Liver (tissue), 9 donors: ENCODE results near the gene NCKAP5L. TPM values are rescaled to one million over a fixed set of nuclear protein-coding genes. Genes with fewer than 3 reads are reported as not detected.

Experiments
- DNase-seq: peaks from one replicate; pipeline ENCODE4 v3.0.0-alpha.2; 2017; ENCODE audit warnings: low spot score
- H3K27ac ChIP-seq, 2 donors: one replicate each; pipeline ENCODE4 v1.7.0; 2013; ENCODE audit warnings: inconsistent platforms in 2 of 2, low read length in 2 of 2, control low read depth in 1 of 2, low read depth in 1 of 2, mild to moderate bottlenecking in 1 of 2
- H3K27me3 ChIP-seq, 4 donors: one replicate each; pipeline versions ENCODE4 v1.6.1 to v1.7.0; 2013; ENCODE audit warnings: low read length in 3 of 4, inconsistent platforms in 1 of 4, mild to moderate bottlenecking in 1 of 4, moderate library complexity in 1 of 4; ENCODE audit not compliant: control insufficient read depth in 4 of 4, insufficient read depth in 4 of 4
- H3K36me3 ChIP-seq, 4 donors: one replicate each; pipeline versions ENCODE4 v1.6.1 to v1.7.0; 2013; ENCODE audit warnings: low read length in 3 of 4, mild to moderate bottlenecking in 3 of 4, low read depth in 1 of 4, moderate library complexity in 1 of 4; ENCODE audit not compliant: control insufficient read depth in 4 of 4, insufficient read depth in 3 of 4
- H3K4me1 ChIP-seq, 4 donors: one replicate each; pipeline versions ENCODE4 v1.6.1 to v1.7.0; 2013; ENCODE audit warnings: low read length in 3 of 4, mild to moderate bottlenecking in 3 of 4, moderate library complexity in 1 of 4; ENCODE audit not compliant: control insufficient read depth in 4 of 4, insufficient read depth in 4 of 4
- H3K4me3 ChIP-seq, 3 donors: one replicate each; pipeline versions ENCODE4 v1.6.1 to v1.7.0; 2013; ENCODE audit warnings: low read length in 3 of 3, control low read depth in 1 of 3, low read depth in 1 of 3, mild to moderate bottlenecking in 1 of 3
- H3K9ac ChIP-seq, 2 donors: one replicate each; pipeline ENCODE4 v1.7.0; 2013; ENCODE audit warnings: low read length in 2 of 2, mild to moderate bottlenecking in 2 of 2, moderate library complexity in 2 of 2, control low read depth in 1 of 2, low read depth in 1 of 2
- H3K9me3 ChIP-seq, 4 donors: one replicate each; pipeline versions ENCODE4 v1.6.1 to v1.7.0; 2013; ENCODE audit warnings: low read length in 3 of 4; ENCODE audit not compliant: control insufficient read depth in 4 of 4
- EGR1 ChIP-seq, 2 donors: IDR thresholded peaks; 2 replicates each; pipeline ENCODE4 v1.6.1; 2016 to 2018; ENCODE audit warnings: antibody characterized with exemption in 2 of 2, low read depth in 2 of 2
- FOXA1 ChIP-seq: IDR thresholded peaks from 2 replicates; pipeline ENCODE4 v1.6.1; 2016; ENCODE audit warnings: antibody characterized with exemption
- FOXA2 ChIP-seq: IDR thresholded peaks from 2 replicates; pipeline ENCODE4 v1.6.1; 2016; ENCODE audit warnings: antibody characterized with exemption
- GABPA ChIP-seq, 2 donors: IDR thresholded peaks in 1 of 2; conservative IDR thresholded peaks in 1 of 2; 2 replicates each; pipeline ENCODE4 v1.6.1; 2016; ENCODE audit warnings: antibody characterized with exemption in 2 of 2, mild to moderate bottlenecking in 1 of 2, moderate library complexity in 1 of 2
- HNF4A ChIP-seq, 2 donors: conservative IDR thresholded peaks; 2 replicates each; pipeline ENCODE4 v1.6.1; 2016; ENCODE audit warnings: antibody characterized with exemption in 2 of 2, mild to moderate bottlenecking in 2 of 2
- HNF4G ChIP-seq: IDR thresholded peaks from 2 replicates; pipeline ENCODE4 v1.6.1; 2016; ENCODE audit warnings: antibody characterized with exemption
- JUND ChIP-seq, 2 donors: IDR thresholded peaks; 2 replicates each; pipeline ENCODE4 v1.6.1; 2016; ENCODE audit warnings: antibody characterized with exemption in 2 of 2
- NR2F2 ChIP-seq: IDR thresholded peaks from 2 replicates; pipeline ENCODE4 v1.6.1; 2016; ENCODE audit warnings: antibody characterized with exemption
- RAD21 ChIP-seq, 2 donors: IDR thresholded peaks; 2 replicates each; pipeline ENCODE4 v1.6.1; 2016; ENCODE audit warnings: antibody characterized with exemption in 2 of 2, mild to moderate bottlenecking in 2 of 2
- RXRA ChIP-seq, 2 donors: IDR thresholded peaks; 2 replicates each; pipeline ENCODE4 v1.6.1; 2017 to 2018; ENCODE audit warnings: antibody characterized with exemption in 2 of 2, mild to moderate bottlenecking in 1 of 2
- SP1 ChIP-seq: IDR thresholded peaks from 2 replicates; pipeline ENCODE4 v1.6.1; 2018; ENCODE audit warnings: antibody characterized with exemption, mild to moderate bottlenecking
- TAF1 ChIP-seq: conservative IDR thresholded peaks from 2 replicates; pipeline ENCODE4 v1.6.1; 2016; ENCODE audit warnings: antibody characterized with exemption, mild to moderate bottlenecking
- YY1 ChIP-seq: IDR thresholded peaks from 2 replicates; pipeline ENCODE4 v1.6.1; 2016; ENCODE audit warnings: antibody characterized with exemption, mild to moderate bottlenecking
- WGBS: extraction: QIAGEN DNeasy Blood & Tissue Kit; methylation state at CpG from one replicate; pipeline ENCODE4 v1.1.7; 2013; 5-methylcytosine and 5-hydroxymethylcytosine counted together
- polyA plus RNA-seq, 2 donors: library from polyadenylated mRNA; stranded (reverse) in 1 of 2; unstranded in 1 of 2; fragments of 200-250 nt in 1 of 2; fragments of >200 nt in 1 of 2; fragmentation: Nextera tagmentation in 1 of 2; extraction: Ambion mirVana in 1 of 2; gene quantifications; one replicate each; pipeline versions ENCODE4 v1.2.1 to v1.2.3, GENCODE V29; 2013 to 2015
- total RNA-seq, 2 donors: library from RNA; depleted of rRNA; stranded (reverse); fragments of >200 nt; gene quantifications; one replicate each; pipeline ENCODE4 v1.2.3, GENCODE V29; 2014
- TF ChIP-seq, protein P1 (sequence below): IDR thresholded peaks from 2 replicates; pipeline ENCODE4 v1.6.1; 2016; ENCODE audit warnings: antibody characterized with exemption, mild to moderate bottlenecking
- TF ChIP-seq, protein P2 (sequence below): fragments of 150-350 bp; IDR thresholded peaks from 2 replicates; pipeline ENCODE4 v1.5.1; 2017; ENCODE audit warnings: improper control_type of control experiment, low read depth, low read length; ENCODE audit not compliant: missing input control
- TF ChIP-seq, protein P3 (sequence below): IDR thresholded peaks from 2 replicates; pipeline ENCODE4 v1.6.1; 2016; ENCODE audit warnings: antibody characterized with exemption
- TF ChIP-seq, protein P4 (sequence below): IDR thresholded peaks from 2 replicates; pipeline ENCODE4 v1.6.1; 2016; ENCODE audit warnings: antibody characterized with exemption
- TF ChIP-seq, protein P5 (sequence below): IDR thresholded peaks from 2 replicates; pipeline ENCODE4 v1.6.1; 2016; ENCODE audit warnings: antibody characterized with exemption
- donor health status: healthy.
- donor health status: healthy.
- donor health status: healthy.
- donor health status: healthy.
- donor health status: healthy.

The NCKAP5L gene
- total and polyA plus RNA-seq, 4 donors = 2.9 to 6.8 (median 4.2) TPM

DNA sequence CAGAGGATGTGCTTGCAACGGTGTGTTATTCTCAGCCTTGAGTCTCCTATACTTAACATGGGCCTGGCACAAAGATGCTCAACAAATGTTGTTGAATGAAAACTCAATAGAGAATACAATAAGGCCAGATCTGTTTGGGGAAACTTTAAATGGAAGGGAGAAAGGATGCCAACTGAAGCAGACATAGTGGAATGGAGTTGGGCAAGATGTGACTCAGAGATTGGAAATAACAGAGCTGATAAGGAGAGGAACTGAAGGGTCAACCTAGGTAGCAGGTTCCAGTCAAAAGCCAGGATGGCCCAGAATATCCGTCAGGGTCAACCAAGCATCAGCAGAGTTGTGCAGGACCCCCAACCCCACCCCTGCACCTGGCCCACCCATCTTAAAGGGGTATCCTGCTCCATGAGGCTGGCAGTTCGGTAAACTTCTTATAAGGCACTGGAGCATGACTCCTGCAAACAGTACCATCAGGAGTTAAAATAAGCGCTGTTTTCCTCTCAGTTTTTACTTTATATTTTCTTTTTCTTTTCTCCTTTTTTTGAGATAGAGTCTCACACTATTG is 15.7 kb upstream of the NCKAP5L start:
- H3K36me3 ChIP-seq = no peaks in the 10 kb centered on the region
- H3K27ac ChIP-seq = no peak overlapping the region
- no peak for TF ChIP-seq HNF4A (conservative IDR thresholded peaks at IDR 0.05)
- no peak for DNase-seq
- no peaks in the 10 kb centered on the region for H3K9me3 ChIP-seq
- no peak overlapping the region for H3K4me3 ChIP-seq
- H3K9ac ChIP-seq = no peak overlapping the region
- peaks cover 0 to 8% (median 2%) of the 10 kb centered on the region in 4 donors for H3K27me3 ChIP-seq
- WGBS = 96% methylated on average over 4 of the region's 4 CpGs
- H3K4me1 ChIP-seq = peaks cover 2 to 13% (median 10%) of the 10 kb centered on the region in 4 donors

DNA sequence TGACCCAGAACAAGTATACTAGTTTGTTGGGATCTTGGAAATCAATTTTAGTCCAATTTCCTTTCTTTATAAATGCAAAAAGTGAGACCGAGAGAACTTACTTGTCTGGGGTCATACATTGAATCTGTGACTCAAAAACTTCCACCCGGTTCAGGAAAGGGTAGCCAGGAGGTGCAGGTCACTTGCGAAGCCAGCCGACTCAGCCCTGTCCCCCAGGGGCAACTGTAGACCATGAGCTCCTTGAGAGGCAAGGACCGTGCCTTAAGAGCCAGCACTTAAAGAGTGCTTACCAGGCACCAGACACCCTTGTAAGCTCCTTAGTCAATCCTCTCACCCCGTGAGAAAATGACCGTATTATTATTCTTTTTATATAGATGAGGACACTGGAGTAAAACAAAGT is 15.2 kb upstream of the NCKAP5L start:
- H3K27ac ChIP-seq = peak overlapping the region; percentile 90 to 95
- TF ChIP-seq FOXA1 (no peak), RAD21 (IDR thresholded peaks at IDR 0.05) (no peak), JUND (IDR thresholded peaks at IDR 0.05) (no peak), YY1 (no peak), TAF1 (no peak), NR2F2 (no peak), FOXA2 (no peak), GABPA (IDR thresholded peaks at IDR 0.05 in 1 of 2, conservative IDR thresholded peaks at IDR 0.05 in 1 of 2) (no peak)
- no peaks in the 10 kb centered on the region for H3K36me3 ChIP-seq
- DNase-seq = no peak
- no peaks in the 10 kb centered on the region for H3K9me3 ChIP-seq
- H3K4me3 ChIP-seq = peak overlapping the region in 2 of 3 donors; percentile 55 to 99
- WGBS = 91% methylated on average over 7 of the region's 7 CpGs
- H3K4me1 ChIP-seq = peaks cover 2 to 13% (median 10%) of the 10 kb centered on the region in 4 donors
- peaks cover 0 to 5% (median 2%) of the 10 kb centered on the region in 4 donors for H3K27me3 ChIP-seq
- H3K9ac ChIP-seq = peak overlapping the region; percentile 71 to 79

DNA sequence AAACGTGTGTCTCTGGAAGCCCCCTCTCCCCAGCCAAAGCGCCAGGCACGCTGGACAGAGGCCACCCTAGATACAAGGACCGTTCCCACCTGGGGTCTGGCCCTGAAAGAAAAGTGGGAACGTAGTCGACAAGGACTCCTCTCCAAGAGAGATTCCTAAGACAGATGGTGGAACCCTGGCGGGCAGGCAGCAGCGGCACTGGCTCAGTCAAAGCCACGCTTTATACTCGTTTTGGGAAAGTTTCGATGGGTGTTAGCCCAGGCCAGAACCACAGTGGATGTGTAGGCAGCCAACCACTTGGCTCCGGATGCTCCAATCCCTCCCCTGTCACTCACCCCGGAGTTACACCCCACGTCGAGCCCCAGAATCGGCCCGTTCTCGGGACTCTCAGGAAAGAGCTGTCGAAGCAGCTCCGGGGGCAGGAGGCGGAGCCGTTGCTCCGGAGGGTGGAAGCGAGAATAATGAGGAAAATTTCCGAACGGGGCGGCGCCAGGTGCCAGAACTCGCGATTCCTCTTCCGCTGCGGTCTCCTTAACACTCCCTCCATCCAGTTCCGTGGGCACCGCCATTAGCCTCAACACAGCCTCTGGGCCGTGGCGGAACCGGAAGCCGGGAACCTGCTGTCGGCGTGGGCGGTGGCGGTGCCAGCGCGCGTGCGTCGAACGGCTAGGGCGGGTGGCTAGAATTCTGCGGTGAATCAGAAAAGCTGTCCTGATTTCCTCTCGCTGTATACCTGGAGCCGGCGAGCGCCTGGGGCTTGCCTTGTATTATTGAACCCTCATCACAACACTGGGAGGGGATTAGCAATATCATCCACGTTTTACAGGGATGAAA is 14.5 kb upstream of the NCKAP5L start, which contains the start of gene BCDIN3D:
Gene BCDIN3D, minus strand, starts transcription at position 588 of the 834 bp plus-strand sequence. Its CDS starts 19 bp downstream, at position 569.
- Histone ChIP-seq H3K27me3 (no peaks in the 10 kb centered on the region), H3K4me1 (peaks cover 2 to 13% (median 10%) of the 10 kb centered on the region in 4 donors), H3K9me3 (no peaks in the 10 kb centered on the region), H3K4me3 (peak within 1 kb of the TSS; percentile 55 to 99 (median 79)), H3K9ac (peak within 1 kb of the TSS; percentile 71 to 96), H3K27ac (peak within 1 kb of the TSS; percentile 90 to 95), H3K36me3 (no peaks in the 10 kb centered on the region)
- under 1% methylated on average over 55 of the region's 55 CpGs for WGBS
- DNase-seq = peak; percentile 86
- TF ChIP-seq, protein P1, sequence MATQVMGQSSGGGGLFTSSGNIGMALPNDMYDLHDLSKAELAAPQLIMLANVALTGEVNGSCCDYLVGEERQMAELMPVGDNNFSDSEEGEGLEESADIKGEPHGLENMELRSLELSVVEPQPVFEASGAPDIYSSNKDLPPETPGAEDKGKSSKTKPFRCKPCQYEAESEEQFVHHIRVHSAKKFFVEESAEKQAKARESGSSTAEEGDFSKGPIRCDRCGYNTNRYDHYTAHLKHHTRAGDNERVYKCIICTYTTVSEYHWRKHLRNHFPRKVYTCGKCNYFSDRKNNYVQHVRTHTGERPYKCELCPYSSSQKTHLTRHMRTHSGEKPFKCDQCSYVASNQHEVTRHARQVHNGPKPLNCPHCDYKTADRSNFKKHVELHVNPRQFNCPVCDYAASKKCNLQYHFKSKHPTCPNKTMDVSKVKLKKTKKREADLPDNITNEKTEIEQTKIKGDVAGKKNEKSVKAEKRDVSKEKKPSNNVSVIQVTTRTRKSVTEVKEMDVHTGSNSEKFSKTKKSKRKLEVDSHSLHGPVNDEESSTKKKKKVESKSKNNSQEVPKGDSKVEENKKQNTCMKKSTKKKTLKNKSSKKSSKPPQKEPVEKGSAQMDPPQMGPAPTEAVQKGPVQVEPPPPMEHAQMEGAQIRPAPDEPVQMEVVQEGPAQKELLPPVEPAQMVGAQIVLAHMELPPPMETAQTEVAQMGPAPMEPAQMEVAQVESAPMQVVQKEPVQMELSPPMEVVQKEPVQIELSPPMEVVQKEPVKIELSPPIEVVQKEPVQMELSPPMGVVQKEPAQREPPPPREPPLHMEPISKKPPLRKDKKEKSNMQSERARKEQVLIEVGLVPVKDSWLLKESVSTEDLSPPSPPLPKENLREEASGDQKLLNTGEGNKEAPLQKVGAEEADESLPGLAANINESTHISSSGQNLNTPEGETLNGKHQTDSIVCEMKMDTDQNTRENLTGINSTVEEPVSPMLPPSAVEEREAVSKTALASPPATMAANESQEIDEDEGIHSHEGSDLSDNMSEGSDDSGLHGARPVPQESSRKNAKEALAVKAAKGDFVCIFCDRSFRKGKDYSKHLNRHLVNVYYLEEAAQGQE = no peak
- TF ChIP-seq NR2F2 = no peak
- TF ChIP-seq EGR1 (IDR thresholded peaks at IDR 0.05; ENCODE audit: low read depth in 2 of 2) = peak; percentile 99 to 100
- TF ChIP-seq HNF4G = no peak
- TF ChIP-seq, protein P2, sequence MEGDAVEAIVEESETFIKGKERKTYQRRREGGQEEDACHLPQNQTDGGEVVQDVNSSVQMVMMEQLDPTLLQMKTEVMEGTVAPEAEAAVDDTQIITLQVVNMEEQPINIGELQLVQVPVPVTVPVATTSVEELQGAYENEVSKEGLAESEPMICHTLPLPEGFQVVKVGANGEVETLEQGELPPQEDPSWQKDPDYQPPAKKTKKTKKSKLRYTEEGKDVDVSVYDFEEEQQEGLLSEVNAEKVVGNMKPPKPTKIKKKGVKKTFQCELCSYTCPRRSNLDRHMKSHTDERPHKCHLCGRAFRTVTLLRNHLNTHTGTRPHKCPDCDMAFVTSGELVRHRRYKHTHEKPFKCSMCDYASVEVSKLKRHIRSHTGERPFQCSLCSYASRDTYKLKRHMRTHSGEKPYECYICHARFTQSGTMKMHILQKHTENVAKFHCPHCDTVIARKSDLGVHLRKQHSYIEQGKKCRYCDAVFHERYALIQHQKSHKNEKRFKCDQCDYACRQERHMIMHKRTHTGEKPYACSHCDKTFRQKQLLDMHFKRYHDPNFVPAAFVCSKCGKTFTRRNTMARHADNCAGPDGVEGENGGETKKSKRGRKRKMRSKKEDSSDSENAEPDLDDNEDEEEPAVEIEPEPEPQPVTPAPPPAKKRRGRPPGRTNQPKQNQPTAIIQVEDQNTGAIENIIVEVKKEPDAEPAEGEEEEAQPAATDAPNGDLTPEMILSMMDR = no peak
- TF ChIP-seq, protein P3, sequence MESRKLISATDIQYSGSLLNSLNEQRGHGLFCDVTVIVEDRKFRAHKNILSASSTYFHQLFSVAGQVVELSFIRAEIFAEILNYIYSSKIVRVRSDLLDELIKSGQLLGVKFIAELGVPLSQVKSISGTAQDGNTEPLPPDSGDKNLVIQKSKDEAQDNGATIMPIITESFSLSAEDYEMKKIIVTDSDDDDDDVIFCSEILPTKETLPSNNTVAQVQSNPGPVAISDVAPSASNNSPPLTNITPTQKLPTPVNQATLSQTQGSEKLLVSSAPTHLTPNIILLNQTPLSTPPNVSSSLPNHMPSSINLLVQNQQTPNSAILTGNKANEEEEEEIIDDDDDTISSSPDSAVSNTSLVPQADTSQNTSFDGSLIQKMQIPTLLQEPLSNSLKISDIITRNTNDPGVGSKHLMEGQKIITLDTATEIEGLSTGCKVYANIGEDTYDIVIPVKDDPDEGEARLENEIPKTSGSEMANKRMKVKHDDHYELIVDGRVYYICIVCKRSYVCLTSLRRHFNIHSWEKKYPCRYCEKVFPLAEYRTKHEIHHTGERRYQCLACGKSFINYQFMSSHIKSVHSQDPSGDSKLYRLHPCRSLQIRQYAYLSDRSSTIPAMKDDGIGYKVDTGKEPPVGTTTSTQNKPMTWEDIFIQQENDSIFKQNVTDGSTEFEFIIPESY = peak; percentile 74
- peak; percentile 82 to 95 for TF ChIP-seq GABPA (IDR thresholded peaks at IDR 0.05 in 1 of 2, conservative IDR thresholded peaks at IDR 0.05 in 1 of 2)
- no peak for TF ChIP-seq HNF4A (conservative IDR thresholded peaks at IDR 0.05)
- TF ChIP-seq YY1 = peak; percentile 98
- peak; percentile 40 for TF ChIP-seq FOXA1
- TF ChIP-seq, protein P4, sequence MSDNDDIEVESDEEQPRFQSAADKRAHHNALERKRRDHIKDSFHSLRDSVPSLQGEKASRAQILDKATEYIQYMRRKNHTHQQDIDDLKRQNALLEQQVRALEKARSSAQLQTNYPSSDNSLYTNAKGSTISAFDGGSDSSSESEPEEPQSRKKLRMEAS = peak; percentile 34
- TF ChIP-seq, protein P5, sequence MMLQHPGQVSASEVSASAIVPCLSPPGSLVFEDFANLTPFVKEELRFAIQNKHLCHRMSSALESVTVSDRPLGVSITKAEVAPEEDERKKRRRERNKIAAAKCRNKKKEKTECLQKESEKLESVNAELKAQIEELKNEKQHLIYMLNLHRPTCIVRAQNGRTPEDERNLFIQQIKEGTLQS = no peak
- peak; percentile 10 to 42 for TF ChIP-seq RAD21 (IDR thresholded peaks at IDR 0.05)
- TF ChIP-seq RXRA (IDR thresholded peaks at IDR 0.05) = peak in 1 of 2 donors; percentile 20
- peak; percentile 73 for TF ChIP-seq TAF1
- no peak for TF ChIP-seq JUND (IDR thresholded peaks at IDR 0.05)
- no peak for TF ChIP-seq FOXA2
- peak; percentile 67 for TF ChIP-seq SP1
